ENCODE results near the gene ICAM2.

DNA sequence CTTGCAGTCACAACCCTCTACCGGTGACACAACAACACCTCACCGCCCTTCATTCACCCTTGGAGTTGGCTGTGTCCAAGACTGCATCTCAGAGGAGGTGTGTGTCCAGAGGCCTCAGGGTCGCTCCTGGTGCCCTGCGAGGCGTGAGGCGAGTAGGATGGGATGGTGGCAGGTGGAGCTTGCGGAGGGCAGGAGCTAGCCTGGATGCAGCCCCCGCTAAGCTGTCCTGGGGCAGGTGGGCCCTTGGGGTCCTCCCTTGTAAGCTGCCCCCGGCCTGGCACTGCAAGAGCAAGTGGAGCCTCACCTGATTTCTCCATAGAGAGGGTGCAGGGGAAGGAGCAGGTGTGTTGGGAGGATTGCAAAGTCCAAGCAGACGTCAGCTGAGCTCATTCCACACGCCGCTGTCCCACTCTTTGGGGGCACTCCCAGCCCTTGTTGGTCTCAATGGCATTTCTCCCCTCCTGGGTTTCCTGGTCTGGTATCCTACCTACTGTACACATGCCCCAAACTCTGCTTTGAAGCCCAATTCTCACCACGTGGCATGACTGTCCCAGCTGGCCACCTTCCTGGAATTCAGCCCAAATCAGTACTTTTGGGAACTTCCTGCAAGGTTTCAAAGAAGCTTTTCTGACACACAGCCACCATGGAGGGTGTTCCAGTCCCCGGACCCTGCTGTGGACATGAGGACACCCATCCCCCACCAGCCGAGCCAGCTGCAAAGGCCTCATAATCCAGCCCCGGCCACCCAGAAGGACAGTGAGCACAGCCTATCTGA is 18.1 kb upstream of the ICAM2 start:
- TF ChIP-seq, protein P1, sequence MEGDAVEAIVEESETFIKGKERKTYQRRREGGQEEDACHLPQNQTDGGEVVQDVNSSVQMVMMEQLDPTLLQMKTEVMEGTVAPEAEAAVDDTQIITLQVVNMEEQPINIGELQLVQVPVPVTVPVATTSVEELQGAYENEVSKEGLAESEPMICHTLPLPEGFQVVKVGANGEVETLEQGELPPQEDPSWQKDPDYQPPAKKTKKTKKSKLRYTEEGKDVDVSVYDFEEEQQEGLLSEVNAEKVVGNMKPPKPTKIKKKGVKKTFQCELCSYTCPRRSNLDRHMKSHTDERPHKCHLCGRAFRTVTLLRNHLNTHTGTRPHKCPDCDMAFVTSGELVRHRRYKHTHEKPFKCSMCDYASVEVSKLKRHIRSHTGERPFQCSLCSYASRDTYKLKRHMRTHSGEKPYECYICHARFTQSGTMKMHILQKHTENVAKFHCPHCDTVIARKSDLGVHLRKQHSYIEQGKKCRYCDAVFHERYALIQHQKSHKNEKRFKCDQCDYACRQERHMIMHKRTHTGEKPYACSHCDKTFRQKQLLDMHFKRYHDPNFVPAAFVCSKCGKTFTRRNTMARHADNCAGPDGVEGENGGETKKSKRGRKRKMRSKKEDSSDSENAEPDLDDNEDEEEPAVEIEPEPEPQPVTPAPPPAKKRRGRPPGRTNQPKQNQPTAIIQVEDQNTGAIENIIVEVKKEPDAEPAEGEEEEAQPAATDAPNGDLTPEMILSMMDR (IDR thresholded peaks at IDR 0.05): no peak
- TF ChIP-seq EZH2 (IDR thresholded peaks at IDR 0.05; ENCODE audit: borderline replicate concordance, insufficient read depth, low read depth, low read length, poor library complexity, severe bottlenecking): no peak
